Esophagus squamous epithelium (tissue), 5 donors: ENCODE data around the gene TOX3. TPM values are rescaled to one million over a fixed set of nuclear protein-coding genes. Genes with fewer than 3 reads are reported as not detected.
A peak's percentile ranks its signal among the peaks of the same experiment; 100 is the strongest.

Experiments used
- DNase-seq: peaks from one replicate; lab custom pipeline; 2025; lab: John Stamatoyannopoulos, UW
- H3K27ac ChIP-seq, 4 donors: fragments of 200-600 bp; sonication (generic); one replicate each; pipeline ENCODE4 v1.5.1; 2016 to 2019; ENCODE audit warnings: mild to moderate bottlenecking in 1 of 4
- H3K27me3 ChIP-seq, 4 donors: fragments of 200-600 bp; sonication (generic); 1 replicate in 3 of 4; 2 replicates in 1 of 4; pipeline versions ENCODE4 v1.5.1 to v1.6.0; 2017 to 2021; ENCODE audit warnings: antibody characterized with exemption in 1 of 4
- H3K36me3 ChIP-seq, 3 donors: fragments of 200-600 bp; sonication (generic); one replicate each; pipeline ENCODE4 v1.5.1; 2016 to 2019
- H3K4me1 ChIP-seq, 3 donors: fragments of 200-600 bp; sonication (generic); one replicate each; pipeline ENCODE4 v1.5.1; 2017 to 2019
- H3K4me3 ChIP-seq, 4 donors: fragments of 200-600 bp; sonication (generic); 1 replicate in 3 of 4; 2 replicates in 1 of 4; pipeline ENCODE4 v1.5.1; 2016 to 2019; ENCODE audit warnings: mild to moderate bottlenecking in 2 of 4, moderate library complexity in 1 of 4
- H3K9me3 ChIP-seq, 3 donors: fragments of 200-600 bp; sonication (generic); one replicate each; pipeline ENCODE4 v1.5.1; 2016 to 2019
- CTCF ChIP-seq, 6 experiments: fragments of 450-650 bp in 4 of 6; fragments of 200-600 bp in 2 of 6; sonication (generic) in 2 of 6; IDR thresholded peaks; one replicate each; pipeline ENCODE4 v1.5.1; 2016 to 2019; ENCODE audit warnings: antibody characterized with exemption in 6 of 6, mild to moderate bottlenecking in 4 of 6, moderate library complexity in 4 of 6
- POLR2A ChIP-seq, 4 donors: fragments of 450-650 bp; IDR thresholded peaks; one replicate each; pipeline ENCODE4 v1.6.1; 2017; ENCODE audit warnings: antibody characterized with exemption in 4 of 4, mild to moderate bottlenecking in 4 of 4, moderate library complexity in 3 of 4
- WGBS, 2 donors: methylation state at CpG; one replicate each; pipeline ENCODE4 v1.1.5; 2018; 5-methylcytosine and 5-hydroxymethylcytosine counted together
- intact Hi-C: fragments of 100-400 bp; cut with DNase I; formaldehyde crosslinking; loops from one replicate; pipeline ENCODE4 v1.15.0; 2022
- total RNA-seq, 4 donors: library from RNA; depleted of rRNA; stranded (reverse); fragments of >200 nt; gene quantifications; one replicate each; pipeline ENCODE4 v1.1.0, GENCODE V29; 2016
- donor health status: DM: yes; HTN: yes; CAD: no.

TOX3 gene
- total RNA-seq, 4 donors from 2014 or later = 0.09 to 1.1 (median 0.11) TPM; not detected in 1

GRCh38 chr16:52545222-52545897 is 1.6 kb downstream of the TOX3 start:
- Histone ChIP-seq H3K36me3 (no peaks in the 10 kb centered on the region), H3K27me3 (peaks cover 0 to 86% (median 7%) of the 10 kb centered on the region in 4 donors), H3K4me1 (peaks cover 6 to 23% (median 12%) of the 10 kb centered on the region in 3 donors), H3K27ac (no peak overlapping the region), H3K4me3 (peak overlapping the region in 3 of 4 donors; percentile 30 to 64 (median 49)), H3K9me3 (no peaks in the 10 kb centered on the region)
- TF ChIP-seq POLR2A (IDR thresholded peaks at IDR 0.05) (no peak), CTCF (IDR thresholded peaks at IDR 0.05) (no peak)
- intact Hi-C loops = no loop called here
- DNase-seq = no peak
- WGBS, 2 donors = 3 to 6% methylated on average over 24 to 34 of the region's 36 CpGs

GRCh38 chr16:52544703-52545102 is 2.2 kb downstream of the TOX3 start:
- intact Hi-C loops = no loop called here
- Histone ChIP-seq H3K27me3 (peaks cover 0 to 82% (median 7%) of the 10 kb centered on the region in 4 donors), H3K9me3 (no peaks in the 10 kb centered on the region), H3K4me1 (peaks cover 6 to 23% (median 12%) of the 10 kb centered on the region in 3 donors), H3K4me3 (peak overlapping the region in 2 of 4 donors; percentile 49 to 64), H3K36me3 (no peaks in the 10 kb centered on the region), H3K27ac (no peak overlapping the region)
- no peak for TF ChIP-seq POLR2A (IDR thresholded peaks at IDR 0.05)
- TF ChIP-seq CTCF (IDR thresholded peaks at IDR 0.05) = no peak
- 41% methylated on average over 2 of the region's 2 CpGs for WGBS, 2 donors
- DNase-seq = no peak

- intact Hi-C loops = no loop called here
- no peak overlapping the region for H3K4me3 ChIP-seq
- DNase-seq = no peak
- peaks cover 0 to 72% (median 7%) of the 10 kb centered on the region in 4 donors for H3K27me3 ChIP-seq
- no peak for TF ChIP-seq POLR2A (IDR thresholded peaks at IDR 0.05)
- TF ChIP-seq CTCF (IDR thresholded peaks at IDR 0.05) = no peak
- H3K9me3 ChIP-seq = no peaks in the 10 kb centered on the region
- H3K27ac ChIP-seq = no peak overlapping the region
- peaks cover 6 to 23% (median 12%) of the 10 kb centered on the region in 3 donors for H3K4me1 ChIP-seq
- no peaks in the 10 kb centered on the region for H3K36me3 ChIP-seq
- WGBS, 2 donors = 53 to 61% methylated on average over 4 of the region's 4 CpGs
These were observed 3.3 kb downstream of the TOX3 start for GRCh38 chr16:52543654-52544053.

GRCh38 chr16:52540910-52541309 is 6.0 kb downstream of the TOX3 start:
- no peaks in the 10 kb centered on the region for H3K36me3 ChIP-seq
- no peaks in the 10 kb centered on the region for H3K9me3 ChIP-seq
- TF ChIP-seq POLR2A (IDR thresholded peaks at IDR 0.05) (no peak), CTCF (IDR thresholded peaks at IDR 0.05) (no peak)
- no peak overlapping the region for H3K27ac ChIP-seq
- intact Hi-C loops = no loop called here
- H3K4me1 ChIP-seq = peaks cover 3 to 11% (median 5%) of the 10 kb centered on the region in 3 donors
- WGBS, 2 donors = 93% methylated on average over 2 of the region's 2 CpGs
- peaks cover 0 to 47% (median 4%) of the 10 kb centered on the region in 4 donors for H3K27me3 ChIP-seq
- no peak overlapping the region for H3K4me3 ChIP-seq
- no peak for DNase-seq

GRCh38 chr16:52539191-52539590 is 7.8 kb downstream of the TOX3 start:
- Histone ChIP-seq H3K36me3 (no peaks in the 10 kb centered on the region), H3K27me3 (peaks cover 0 to 36% (median 0%) of the 10 kb centered on the region in 4 donors), H3K4me1 (no peaks in the 10 kb centered on the region), H3K9me3 (no peaks in the 10 kb centered on the region), H3K27ac (no peak overlapping the region), H3K4me3 (no peak overlapping the region)
- TF ChIP-seq POLR2A (IDR thresholded peaks at IDR 0.05) = no peak
- TF ChIP-seq CTCF (IDR thresholded peaks at IDR 0.05) = no peak
- no peak for DNase-seq
- intact Hi-C loops = no loop called here
